Stimulated activated CD4-positive, alpha-beta T cell treated with anti-CD3 and anti-CD28 coated beads, Interleukin-4, amount 100 ng/mL, for 24 hours (primary cell): ENCODE data around the gene ECHS1.

Source experiments
- DNase-seq: peaks from one replicate; pipeline ENCODE4 v3.0.0-alpha.2; 2020

The ECHS1 gene

DNA sequence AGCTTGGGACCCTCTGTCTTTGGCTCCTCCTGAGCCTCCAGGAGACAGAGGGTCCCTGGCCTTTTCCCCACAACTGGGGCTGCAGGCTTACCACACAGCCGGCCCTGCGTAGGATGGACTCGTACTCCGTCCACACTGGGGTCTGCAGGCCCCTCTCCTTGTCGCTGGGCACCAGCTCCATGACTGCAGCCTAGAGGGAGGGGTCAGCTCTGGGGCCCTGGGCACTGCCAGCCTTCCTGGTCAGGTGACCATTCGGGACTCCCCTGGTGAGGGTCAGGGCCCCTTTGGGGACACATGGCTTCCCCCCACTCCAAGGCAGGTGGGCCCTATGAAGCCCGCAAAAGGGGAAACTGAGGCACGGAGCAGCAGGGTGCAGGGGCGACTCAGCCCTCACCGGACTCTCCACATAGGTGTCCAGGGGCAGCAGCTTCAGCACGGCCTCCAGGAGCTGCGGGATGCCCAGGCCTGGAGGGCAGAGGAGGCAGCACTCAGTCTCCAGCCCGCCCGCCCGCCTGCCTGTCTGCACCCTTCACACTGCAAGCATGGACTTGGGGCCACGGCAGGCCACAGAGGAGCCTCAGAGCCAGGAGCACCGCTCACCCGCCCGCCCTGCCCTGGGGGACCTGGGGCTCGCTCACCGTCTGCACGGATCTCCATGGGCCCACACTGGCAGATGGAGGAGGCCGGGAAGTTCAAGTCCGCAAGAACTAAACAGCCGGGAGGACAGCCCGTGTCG is 16.4 kb downstream of the ECHS1 start:
- no peak for DNase-seq

- no peak for DNase-seq
Measured at GRCh38 chr10:133355991-133356390, 17.2 kb downstream of the ECHS1 start.

- DNase-seq = no peak
Measured at GRCh38 chr10:133355266-133355665, 17.9 kb downstream of the ECHS1 start.

DNA sequence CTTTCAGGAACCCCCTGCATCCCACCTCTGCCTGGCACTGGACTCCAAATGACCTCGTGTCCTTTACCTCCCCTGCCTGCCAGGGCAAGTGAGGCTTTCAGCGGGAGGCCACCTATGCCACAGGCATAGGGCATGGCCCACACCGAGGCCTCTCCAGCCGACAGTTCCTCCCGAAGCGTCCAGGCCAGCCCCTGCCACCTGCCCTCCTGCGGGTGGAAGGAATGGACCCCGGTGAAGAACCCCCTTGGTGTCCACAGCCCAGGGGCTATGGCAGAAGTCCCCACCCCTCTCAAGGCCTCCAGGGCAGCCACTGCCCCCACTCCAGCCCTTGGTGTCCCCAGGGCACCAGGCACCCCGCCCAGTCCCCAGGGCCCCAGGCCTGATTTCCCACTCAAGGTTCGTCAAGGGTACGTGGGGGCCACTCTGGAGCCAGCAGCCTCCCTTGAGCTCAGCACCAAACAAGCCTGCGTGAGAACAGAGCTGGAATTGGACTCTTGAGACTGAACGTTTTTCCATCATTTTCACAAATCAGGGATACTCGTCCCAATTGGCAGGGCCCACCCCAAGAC is 18.4 kb downstream of the ECHS1 start:
- DNase-seq = no peak

DNA sequence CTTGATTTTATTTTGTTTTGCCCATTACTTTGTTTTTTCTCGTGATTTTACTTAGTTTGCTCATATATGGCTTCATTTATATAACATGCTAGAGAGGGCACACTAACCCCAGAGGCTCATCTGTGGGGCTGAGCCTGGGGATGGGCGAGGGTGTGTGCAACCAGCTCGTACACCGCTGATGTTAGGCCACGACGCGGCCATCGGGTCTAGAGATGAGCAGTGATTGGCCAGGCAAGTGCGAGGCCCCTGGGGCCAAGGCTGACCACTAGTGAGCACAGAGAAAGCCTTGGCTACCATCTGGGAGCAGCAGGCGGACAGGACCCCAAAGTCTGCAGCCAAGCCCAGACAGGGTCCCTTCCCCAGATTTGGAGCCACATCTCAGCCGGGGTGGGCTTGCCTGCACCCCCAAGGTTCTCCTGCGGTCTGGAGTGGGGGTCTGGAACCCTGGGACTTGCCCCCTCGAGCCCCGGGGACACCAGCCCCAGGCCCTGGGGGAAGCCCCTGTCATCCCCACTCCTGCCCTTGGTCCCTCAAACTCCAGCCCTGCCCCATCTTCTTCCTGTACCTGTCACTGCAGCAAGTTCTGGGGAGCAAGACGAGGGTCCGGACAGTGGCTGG is 19.1 kb downstream of the ECHS1 start:
- no peak for DNase-seq

GRCh38 chr10:133353202-133353959 is 19.8 kb downstream of the ECHS1 start:
- DNase-seq = no peak

DNA sequence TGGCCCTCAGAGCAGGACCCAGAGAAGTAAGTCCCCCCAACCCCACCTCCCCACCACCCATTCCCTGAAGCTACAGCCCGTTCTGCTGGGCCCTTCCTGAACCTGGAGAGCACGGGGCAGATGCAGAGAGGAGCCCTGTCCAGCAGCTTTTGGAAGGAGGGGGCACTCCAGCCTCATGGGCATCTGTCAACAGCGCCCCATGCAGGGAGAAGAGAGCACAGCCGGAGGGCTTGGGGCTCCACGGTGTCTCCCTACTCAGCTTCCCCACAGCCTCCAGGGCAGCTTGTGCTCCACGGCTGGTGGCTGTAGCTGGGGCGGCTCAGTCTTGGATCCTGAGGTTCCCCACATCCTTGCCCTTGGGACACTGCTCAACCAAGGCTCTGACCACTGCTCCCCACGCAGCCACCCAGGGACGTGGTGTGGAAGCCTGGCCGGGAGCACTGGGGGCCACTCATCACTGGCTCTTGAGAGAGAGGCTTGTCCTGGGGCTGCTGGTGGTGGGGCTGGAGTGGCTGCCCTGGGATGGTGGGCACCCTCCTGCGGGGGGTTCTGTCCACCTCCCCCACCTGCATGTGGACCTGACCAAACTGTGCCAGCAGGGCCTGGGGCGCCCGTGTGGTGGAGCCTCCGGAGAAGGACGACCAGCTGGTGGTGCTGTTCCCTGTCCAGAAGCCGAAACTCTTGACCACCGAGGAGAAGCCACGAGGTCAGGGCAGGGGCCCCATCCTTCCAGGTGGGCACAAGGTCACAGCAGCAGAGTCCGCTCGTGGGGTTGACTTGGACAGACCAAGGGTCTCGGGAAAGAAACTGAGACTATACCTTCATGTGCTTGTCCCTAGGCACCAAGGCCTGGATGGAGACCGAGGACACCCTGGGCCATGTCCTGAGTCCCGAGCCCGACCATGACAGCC is 21.5 kb downstream of the ECHS1 start:
- DNase-seq = no peak

DNA sequence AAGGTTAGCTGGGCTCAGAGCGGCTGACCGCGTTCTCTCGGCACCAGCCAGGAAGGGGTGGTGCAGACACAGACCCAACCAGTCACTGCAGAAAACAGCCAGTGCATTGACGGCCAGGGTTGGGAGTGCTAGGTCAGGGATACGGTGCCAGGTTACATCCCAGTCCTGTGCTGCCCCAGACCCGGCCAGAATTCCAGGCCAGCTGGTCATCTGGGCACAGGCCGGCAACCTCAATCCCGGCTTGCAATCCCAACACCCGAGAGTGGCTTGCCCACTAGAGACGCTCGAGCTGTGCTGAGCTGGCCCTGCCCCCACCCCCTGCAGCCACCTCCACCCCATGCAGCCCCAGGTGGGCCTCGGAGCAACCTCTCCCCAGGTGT is 22.2 kb downstream of the ECHS1 start:
- DNase-seq = no peak

DNA sequence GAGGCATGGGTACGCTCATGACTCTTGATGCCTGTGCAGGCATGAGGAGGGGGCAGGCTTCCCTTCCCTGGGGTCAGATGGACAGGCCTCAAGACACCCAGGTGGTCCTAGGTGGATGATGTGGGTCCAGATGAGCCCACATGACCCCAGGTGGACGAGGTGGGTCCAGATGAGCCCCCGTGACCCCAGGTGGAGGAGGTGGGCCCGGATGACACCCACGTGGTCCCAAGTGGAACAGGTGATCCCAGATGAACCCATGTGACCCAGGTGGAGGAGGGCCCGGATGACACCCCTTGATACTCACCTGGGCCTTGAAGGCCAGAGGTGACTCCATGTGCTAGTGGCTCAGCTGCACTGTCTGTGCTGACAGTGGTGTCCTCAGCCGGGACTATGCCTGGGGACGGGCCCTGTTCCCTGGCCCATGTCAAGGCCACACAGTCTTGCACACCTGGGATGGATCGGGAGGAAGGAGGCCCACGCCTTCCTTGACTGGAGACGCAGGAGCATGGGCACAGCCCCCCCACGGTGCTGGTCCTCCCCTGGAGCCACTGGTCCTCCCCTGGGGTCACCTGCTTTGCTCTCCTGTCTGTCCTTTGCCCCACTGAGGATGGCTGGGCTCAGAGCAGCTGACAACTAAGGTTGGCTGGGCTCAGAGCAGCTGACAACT is 22.7 kb downstream of the ECHS1 start:
- DNase-seq = no peak

DNA sequence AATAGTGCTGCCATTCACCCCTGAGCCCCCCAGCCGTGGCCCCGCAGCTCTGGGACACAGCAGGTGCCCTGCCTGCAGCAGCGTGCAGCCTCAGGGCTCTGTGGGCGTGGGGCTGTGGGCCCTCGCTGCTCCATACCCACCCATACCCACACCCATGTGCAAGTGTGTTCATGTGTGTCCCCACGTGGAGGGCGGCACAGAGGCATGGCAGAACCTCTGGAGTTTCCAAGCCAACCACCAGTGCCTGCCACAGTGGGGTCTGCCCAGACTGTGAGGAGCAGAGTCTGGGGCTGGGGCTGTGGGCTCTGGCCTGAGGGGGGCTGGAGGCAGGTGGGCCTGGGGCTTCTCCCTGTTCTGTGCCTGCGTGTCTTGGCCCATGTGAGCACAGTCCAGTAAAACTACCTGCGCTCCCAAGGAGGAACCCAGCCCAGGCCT is 23.6 kb downstream of the ECHS1 start:
- no peak for DNase-seq

GRCh38 chr10:133349160-133349568 is 24.0 kb downstream of the ECHS1 start:
- no peak for DNase-seq

DNA sequence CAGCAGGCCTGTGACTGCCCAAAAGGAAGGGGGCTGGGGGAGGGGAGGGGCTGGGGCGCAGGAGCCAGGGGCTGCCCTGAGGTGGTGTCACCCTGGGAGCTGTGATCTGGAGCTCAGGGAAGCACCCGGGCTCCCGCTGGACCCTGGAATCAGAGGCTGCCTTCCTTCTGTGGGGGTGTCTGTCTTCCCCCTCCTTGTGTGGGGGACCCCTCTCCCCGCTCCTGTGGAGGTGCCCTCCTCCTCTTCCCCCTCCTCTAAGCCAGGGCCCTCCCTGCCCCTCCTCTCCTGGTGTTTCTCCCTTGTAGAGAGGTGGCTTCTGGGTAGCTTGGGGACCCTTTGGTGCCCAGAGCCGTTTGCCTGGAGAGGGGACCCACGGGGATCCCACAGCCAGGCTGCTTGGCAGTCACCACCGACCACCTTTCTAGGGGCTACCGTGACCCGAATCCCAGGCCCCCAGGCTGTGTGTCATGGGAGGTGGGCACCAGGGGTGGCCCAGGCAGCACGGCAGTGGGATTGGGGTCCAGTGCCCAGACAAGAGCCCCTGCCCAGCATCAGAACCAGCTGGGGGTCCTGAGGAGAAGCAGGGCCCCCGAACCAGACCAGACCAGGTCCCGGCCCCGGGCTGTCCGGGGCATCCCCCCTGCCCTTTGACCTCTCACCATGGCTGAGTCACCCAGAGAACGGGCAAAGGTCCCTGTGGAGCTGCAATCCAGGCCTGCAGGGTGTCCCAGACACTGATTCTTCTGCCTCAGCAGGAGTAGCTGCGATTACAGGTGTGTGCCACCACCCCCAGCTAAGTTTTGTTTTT is 25.2 kb downstream of the ECHS1 start:
- DNase-seq = no peak

GRCh38 chr10:133346413-133346812 is 26.7 kb downstream of the ECHS1 start:
- no peak for DNase-seq

GRCh38 chr10:133344236-133344635 is 28.9 kb downstream of the ECHS1 start:
- no peak for DNase-seq

DNA sequence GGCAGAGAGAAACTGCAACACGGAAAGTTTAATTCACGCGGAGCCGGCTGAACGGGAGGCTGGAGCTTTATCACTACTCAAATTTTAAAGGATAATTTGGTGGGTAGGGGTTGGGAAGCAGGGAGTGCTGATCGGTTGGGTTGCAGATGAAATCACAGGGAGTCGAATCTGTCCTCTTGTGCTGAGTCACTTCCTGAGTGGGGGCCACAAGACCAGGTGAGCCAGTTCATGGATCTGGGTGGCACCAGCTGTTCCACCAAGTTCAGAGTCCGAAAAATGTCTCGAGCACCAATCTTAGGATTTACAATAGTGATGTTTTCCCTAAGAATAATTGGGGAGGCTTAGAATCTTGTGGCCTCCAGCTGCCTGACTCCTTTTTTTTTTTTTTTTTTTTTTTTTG is 29.6 kb downstream of the ECHS1 start:
- DNase-seq = no peak

DNA sequence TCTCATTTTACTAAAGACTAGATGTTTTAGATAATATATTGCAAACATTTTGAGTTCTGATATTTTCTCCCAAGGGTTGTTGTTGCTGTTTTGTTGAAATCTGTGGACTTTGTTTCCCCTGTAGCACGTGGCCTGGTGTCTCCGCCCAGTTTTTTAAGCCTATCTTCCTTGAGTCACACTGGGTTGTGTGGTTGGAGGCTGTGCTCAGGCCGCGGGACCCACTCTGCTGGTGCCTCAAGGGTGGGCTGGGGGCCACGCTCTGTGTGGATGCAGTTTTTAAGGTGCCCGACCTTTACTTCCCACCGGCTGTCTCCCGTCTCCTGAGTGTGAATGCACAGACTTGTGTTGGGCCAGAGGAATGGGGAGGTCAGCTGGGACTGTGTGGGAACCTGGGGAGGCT is 30.2 kb downstream of the ECHS1 start:
- no peak for DNase-seq

DNA sequence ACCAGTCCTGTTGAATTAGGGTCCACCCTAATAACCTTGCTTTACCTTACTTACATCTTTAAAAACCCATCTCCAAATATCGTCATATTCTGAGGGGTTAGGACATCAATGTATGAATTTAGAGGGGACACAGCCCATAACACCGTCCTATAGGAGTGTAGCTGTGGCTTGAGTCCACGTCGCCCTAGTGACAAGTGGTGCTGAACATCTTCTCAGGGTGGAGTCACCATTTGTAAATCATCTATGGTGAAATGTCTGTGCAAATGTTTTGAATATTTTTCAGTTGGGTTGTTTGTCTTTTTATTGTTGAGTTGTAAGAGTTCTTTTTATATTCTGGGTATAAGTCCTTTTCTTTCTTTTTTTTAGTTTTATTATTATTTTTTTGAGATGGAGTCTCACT is 31.2 kb downstream of the ECHS1 start:
- no peak for DNase-seq

DNA sequence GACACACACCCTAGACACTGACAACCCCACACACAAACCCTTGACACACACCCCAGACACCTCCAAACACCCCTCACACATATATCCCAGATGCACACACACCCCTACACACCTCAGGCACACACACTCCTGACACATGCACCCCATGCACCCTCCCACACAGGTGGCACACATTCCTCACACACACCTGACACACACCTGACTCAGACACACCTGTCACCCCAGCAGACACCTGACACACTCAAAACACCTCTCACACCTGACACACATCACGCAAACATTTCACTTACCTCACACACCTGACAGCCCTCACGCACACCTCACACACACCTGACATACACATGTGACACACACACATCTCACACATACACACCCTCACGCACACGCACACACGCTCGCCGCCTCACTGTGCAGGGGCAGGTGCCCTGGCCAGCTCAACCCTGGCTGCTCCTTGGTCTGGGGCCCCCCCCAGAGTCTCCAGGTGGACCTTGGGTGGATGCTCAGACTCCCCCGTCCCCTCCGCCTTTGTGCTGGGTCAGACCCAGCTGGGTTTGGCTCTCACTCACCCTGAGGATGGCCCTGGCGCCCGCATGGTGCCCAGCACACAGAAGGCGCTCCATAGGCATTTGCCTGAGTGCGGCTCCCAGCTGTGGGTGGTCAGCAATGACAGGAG is 33.3 kb downstream of the ECHS1 start:
- no peak for DNase-seq

- DNase-seq = no peak
Measured at GRCh38 chr10:133338080-133339071, 34.8 kb downstream of the ECHS1 start.
